Fibroblast of skin of abdomen (primary cell): ENCODE data around the gene PAMR1.
"Not testable (repeated sequence)": the region's sequence is repeated elsewhere in the genome, so short reads cannot be mapped to it uniquely, and the experiment has no call there.

Experiments used
- DNase-seq: peaks from one replicate; pipeline ENCODE4 v3.0.0-alpha.2; 2013

Gene PAMR1

DNA sequence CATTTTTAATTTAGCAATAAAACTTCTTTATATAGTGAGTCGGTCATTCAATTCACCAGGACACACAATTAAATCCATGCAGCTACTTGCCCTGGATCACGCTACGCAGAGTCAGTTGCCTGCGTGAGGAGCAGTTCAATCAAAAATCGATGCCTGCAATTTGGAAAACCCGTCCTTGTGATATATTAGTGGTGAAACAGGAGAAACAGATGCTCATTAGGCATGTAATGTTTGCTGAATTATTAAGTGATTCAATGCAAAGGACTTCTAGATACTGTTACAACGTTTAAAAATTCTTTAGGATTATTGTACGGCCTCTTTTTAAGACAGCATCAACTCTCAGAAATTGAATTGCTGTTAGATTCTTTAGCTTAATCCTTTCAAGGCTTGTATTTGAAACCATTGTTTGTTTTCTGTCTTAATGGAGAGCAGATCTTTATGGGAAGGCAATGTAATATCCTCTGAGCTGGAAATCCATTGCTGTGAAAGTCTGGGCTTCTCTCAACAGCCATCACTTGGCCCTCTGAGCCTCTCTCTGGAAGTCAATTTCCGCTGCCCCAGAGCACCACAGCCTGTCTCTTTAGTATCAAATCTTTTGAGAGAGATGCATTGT, 20.1 kb upstream of the PAMR1 start:
- peak; percentile 51 for DNase-seq

DNA sequence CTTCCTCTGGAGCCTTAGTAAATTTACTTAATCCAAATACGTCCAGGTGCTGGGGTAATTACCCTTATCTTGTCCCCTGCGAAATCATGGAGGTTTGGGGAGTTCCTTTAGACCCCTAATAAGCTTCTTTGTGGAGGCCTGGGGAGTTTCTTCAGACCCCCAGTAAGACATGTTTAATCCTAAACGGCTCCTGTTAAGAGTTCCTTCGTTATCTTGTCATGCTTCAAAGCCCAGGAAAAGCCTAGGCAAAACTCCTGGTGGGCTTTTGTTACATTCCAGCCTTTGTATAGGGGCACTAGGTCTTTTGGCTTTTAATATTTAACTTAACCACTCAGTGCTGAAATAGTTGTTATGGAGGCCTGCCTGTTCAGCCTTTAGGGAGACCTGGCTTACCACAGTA, 18.1 kb upstream of the PAMR1 start:
- DNase-seq: no peak

DNA sequence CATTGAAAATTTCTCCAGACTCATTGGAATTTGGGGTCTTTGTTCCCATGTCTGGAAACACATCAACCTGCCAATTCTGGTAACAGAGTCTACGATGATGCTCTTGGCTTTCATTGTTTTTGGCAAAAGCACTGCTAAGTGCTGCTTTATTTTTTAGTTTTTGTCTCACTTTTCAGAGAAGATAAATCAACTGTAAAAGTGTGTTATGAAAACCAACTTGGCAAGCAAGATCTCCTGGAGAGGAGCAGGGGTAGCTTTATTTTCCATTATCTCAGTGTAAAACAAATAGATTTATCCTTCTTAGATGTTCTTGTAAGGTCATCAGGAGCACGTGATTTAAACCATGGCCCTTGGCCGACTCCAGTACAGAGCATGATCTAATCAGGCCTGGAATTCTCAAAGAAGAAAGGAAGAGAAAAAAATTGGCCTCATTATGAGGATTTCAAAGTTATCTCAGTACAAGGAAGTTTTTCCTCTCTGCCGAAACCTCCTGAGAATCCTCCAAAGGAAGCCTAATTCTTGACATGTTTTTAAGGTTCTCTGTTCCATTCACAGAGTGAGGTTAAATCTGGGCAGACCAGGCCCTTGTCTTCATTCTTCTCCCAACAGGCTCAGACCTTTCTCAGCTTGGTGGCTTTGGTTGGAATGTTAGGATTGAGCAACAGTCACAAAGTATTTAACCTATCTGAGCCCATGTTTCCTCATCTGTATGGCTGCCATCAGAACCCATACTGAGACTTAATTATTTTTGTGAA, 16.4 kb upstream of the PAMR1 start:
- DNase-seq: peak; percentile 91

DNA sequence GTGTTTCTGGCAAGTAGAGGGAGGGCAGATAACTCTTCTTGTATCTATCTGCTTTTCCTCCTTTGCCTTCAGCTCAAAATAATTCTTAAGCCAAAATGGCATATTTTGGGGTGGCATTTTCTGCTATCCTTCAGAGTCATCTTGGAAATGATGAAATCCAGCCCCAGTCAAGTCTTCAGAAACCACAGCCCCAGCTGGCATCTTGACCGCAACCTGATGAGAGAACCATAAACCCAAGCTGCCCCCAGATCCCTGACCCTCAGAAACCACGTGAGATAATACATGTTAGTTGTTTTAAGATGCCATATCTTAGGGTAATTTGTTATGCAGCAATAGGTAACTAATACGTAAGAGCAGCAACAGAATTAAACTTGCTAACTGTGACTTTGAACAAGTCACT, 15.1 kb upstream of the PAMR1 start:
- DNase-seq: no peak

DNA sequence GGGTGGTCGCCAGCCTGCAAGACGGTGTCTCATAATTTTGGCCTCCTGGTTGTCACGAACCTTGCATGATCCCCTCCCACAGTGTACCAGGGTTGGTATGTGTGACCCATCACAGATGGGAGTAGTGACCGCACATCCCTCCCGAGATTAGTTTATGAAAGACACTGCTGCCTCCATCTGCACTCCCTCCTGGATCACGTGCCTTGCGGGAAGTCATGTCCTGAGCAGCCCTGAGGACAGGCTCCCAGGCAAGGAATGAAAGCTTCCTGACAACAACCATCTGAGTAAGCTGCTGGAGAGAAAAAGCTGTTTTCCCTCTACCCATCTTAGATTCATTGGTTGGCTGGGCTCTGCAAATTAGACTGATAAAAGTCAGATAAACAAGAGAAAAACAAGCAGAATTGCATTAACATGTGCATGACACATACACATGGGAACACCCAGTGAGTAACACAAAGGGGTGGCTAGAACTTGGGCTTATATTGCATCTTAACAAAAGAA, 14.4 kb upstream of the PAMR1 start:
- peak; percentile 77 for DNase-seq

DNA sequence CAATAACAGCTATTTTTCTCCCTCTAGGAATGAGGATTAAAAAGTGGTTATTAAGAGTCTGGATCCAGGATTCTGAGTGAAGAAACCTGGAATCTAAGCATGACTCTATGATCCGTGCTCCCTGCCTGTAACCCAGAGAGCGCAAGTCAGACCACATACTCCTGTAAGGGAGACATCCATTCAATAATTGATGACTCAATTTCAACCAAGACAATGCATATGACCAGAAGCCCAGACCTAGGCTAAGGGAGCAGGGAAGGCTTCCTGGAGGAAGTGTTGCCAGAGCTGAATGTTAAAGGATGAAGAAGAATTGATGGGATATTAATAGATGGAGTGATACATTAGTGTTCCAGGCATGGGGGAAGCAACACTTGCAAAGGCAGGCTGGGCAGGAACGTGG, 13.8 kb upstream of the PAMR1 start:
- DNase-seq: peak; percentile 60

DNA sequence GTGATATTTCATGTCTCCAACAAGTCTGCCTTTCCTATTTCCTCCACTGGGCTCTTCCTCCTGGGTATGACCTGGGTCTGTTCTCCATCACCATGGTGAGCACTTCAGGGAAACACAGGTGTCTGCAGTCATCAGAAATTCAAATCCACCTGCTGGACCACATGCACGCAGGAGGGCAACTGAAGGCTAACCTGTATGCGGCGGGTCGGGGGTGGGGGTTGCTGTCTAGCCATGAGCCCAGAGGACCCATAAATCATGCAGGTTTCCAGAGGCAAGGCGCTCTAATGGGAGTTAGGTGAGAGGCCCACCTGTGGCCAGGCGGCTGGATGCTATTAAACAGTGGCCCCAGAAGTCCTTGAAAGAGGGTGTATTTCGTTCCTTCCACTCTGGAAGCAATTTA, 11.1 kb upstream of the PAMR1 start:
- no peak for DNase-seq

DNA sequence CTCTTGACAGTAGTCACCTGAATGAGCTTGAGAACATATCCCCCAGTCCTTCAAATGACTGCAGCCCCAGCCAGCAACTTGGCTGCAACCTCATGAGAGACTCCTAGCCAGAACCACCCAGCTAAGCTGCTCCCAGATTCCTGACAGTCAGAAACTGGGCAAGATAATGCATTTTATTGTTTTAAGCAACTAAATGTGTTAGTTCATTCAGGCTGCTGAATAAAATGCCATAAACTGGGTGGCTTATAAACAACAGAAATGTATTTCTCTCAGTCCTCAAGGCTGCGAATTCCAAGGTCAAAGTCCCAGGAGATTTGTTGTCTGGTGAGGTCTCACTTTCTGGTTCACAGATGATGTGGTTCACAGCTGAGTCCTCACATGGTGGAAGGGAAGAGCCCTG, 5.8 kb upstream of the PAMR1 start:
- peak; percentile 46 for DNase-seq

DNA sequence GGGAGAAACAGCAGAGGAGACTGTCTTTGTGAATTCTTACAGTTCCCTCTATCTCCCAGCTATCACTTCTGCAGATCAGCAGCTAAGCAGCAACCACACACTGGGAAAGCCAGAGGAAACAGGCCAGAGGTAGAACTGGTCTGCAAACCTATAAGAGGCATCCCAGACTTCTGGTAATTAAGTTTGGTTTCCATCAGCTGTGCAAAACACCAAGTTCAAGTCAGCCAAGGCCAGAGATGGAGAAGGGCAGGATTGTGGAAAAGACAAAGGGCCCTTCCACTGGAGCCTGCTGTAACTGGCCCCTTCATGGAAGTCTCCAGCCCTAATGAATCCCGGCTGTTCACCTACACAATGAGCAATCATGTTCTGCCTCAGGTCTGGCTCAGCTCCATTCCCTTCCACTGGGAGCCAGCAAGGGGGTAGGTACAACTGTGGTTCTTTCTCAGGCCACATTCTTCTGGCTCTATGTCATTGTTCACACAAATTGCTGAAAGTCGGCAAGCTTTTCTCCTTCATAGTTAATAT, 4.6 kb upstream of the PAMR1 start:
- peak; percentile 99 for DNase-seq

DNA sequence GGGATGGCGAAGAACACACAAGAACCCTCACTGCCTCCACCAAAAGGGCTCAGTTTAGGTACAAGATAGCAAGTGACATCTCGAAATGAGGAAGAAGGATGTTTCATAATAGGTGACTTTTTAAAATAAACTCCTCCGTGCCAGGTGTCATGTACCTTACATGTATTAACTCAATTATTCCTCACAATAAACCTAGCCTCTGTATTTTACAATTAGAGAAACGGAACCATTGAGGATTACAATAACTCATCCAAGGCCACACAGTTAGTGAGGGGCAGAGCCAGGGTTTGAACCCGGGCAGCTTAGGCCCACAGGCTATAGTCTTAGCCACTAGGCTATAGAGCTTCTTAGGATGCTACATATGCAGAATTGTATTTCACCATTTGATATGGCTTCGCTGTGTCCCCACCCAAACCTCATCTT, 965 bp upstream of the PAMR1 start:
- DNase-seq: peak; percentile 42

DNA sequence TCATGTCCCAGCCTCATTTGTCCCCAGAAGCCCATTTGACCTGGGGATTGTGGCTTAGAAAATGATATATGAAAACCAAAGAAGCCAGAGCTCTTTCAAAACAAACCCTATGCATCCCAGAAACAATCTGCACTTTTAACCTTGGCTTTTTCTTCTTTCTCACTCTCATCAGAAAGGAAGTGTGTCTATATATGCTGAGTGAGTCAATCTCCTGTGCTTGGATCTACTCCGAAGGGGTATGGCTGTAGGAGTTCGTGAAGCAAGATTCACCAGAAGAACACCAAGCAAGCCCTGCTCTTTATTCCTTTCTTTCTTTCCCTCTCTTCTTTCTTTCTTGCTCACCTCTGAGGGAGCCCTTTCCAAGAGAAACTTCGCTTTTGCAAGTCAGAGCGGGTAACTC, 636 bp downstream of the PAMR1 start:
- peak; percentile 58 for DNase-seq

DNA sequence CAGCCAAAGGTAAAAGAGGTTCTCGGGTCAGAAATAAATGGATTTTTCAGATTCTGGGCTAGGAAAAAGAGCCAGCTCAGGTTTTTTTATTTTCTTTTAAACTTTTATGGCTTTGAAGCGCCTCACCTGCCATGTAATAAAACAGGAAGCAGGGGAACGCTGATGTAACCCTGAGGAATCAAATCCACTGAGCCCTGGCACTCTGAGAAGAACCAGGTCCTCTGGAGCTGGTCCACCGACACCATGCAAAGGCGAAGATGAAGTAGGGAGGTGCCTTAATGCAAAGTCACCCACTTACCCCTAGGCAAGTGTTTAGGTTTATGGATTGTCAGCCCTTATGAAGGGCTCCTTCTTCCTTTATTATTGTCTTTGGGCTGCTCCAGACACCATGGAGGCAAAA, 1.6 kb downstream of the PAMR1 start:
- DNase-seq: no peak

DNA sequence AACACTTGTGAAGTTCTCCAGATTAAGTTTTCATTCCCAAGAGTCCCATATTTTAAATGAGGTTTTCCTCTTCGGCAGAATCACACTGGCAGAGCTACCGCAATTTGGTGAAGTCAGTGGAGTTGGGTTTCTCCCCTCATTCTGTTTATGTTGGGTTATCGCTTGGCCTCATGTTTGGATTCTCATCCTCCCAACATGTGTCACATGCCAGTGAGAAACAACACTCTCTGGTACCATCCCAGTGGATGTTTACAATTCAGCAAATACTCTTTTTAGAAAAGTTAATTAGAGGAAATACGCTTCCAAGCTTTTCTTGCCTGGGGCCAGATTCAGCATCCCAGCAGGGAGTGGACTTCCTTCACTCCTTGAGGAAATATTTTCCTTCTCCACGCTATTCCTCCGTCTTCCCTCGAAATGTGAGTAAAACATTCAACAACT, 2.1 kb downstream of the PAMR1 start:
- peak; percentile 44 for DNase-seq

DNA sequence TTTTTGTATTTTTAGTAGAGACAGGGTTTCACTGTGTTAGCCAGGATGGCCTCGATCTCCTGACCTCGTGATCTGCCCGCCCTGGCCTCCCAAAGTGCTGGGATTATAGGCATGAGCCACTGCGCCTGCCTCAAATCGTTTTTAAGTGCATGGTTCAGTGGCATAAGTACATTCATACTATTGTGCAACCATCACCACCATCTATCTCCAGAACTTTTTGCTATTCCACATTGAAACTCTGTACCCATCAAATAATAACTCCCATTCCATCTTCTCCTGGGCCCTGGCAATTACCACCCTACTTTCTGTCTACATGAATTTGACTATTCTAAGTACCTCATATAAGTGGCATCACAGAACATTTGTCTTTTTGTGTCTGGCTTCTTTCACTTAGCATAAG, 3.3 kb downstream of the PAMR1 start:
- not testable (repeated sequence) for DNase-seq

DNA sequence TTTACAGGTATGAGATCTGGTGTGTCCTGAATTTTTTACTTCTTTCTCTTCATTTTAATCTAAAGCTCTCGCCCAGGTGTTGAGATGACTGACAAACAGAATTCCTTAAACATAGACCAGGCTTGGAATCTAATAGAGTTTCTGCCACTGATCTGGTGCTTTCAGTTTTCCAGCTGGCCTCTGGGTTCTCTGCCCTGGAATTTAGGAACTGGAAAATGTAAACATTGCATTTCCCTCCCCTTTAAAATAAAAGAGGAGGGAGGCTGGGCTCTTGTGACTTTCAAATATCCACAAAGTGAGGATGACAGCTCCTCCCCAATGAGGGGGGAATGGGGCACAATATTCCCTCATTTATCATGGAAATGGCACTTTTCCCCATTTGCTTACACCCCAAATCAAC, 5.0 kb downstream of the PAMR1 start:
- no peak for DNase-seq

DNA sequence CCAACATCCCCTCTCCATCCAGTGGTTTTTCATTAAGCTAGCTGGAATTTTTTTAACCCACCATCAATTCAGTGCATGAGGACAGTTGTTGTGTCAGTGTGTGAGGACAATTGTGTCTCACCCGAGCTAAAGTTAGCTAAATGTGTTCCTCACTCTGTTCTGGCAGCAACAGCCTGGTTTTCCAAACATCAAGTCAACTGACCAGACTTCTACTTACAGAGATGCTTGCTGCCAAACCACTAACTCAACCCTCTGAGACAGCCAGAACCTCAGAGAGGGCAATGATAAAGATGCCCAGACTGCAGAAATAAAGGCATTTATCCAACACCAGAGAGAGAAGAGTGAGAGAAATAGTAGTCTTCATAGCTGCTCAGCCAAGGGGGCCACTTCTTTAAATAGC, 6.7 kb downstream of the PAMR1 start:
- DNase-seq: no peak

DNA sequence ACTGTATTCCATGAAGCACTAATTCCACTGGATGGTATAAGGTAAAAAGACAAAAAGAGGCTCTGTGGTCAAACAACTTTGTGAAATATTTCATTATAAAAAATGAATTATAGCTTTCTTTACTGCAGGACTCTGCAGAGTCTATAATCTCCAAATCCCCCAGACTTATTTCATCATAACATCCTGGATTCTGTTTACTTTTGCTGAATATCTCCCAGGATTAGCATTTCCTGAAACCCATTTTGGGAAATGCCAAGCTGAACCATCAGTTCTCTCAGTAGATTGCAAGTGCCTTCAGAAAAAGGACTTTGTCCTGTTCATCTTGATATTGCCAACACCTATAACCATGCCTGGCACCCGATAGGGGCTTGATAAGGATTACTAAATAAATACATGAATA, 7.9 kb downstream of the PAMR1 start:
- DNase-seq: no peak

DNA sequence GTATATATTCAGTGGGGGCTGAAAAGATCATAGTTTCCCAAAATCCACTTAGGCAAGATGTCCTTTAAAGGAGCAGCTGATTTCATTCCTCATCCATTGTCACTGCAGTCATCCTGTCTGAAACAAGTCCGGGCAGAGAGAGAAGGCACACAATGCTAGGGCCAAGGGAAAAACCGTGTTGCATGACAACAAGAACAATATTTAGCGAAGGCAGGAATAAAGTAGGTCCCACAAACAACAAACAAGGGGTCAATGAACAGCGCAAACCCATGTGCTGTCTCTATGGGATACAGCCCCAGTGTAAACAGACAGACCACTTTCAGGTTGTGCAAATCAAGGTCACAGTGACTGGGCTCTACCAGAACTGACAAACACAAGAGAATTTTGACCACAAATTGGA, 9.0 kb downstream of the PAMR1 start:
- no peak for DNase-seq

DNA sequence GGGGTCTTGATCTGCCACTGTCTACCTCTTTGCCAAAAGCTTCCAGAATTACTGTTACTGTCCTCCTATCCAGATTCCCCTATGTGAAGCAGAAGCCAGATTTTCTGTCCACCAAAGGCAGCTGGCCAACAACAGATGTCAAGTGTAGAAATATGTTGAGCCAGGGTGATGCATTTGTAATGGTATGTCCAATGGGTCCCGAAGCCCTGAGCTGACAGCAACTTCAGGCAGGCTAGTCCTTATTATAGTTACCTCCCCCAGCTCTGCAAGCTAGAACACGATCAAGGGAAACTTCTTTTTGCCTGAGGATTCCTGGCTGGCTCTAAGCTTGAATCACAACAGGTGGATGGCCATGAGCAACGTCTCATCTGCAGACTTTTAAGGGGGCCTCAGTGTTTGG, 10.2 kb downstream of the PAMR1 start:
- peak; percentile 93 for DNase-seq

DNA sequence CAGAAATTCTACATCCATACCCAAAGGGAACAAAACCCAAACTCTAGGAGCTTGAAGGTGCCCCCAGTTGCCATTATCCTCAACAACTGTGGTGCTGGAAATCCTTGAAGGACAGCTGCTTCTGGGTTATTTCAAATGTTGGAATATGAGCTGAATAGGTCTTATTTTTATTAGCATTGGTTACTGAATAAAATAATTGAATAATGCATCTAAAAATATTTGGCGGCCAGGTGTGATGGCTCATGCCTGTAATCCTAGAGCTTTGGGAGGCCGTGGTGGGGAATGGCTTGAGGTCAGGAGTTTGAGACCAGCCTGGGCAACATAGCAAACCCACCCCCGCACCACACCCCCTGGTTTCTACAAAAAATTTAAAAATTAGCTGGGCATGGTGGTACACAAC, 10.9 kb downstream of the PAMR1 start:
- no peak for DNase-seq

DNA sequence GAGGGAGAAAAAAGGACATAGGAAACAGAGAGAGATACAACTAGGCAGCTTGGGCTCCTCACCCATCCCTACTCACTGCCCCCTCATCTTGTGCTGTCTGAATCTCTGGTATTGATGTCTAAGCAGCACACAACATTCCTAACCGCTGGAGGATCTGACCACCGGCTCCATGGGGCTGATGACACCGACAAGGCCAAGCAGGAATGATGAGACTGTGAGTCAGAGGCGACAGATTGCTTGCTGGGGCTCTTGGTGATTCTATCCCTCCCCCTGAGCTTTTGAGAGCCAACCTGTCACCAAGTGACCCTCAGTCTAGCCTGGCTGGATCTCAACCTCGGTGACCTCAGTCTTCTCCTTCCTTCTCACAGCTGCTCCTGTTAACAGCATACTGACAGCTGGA, 13.8 kb downstream of the PAMR1 start:
- DNase-seq: peak; percentile 94

DNA sequence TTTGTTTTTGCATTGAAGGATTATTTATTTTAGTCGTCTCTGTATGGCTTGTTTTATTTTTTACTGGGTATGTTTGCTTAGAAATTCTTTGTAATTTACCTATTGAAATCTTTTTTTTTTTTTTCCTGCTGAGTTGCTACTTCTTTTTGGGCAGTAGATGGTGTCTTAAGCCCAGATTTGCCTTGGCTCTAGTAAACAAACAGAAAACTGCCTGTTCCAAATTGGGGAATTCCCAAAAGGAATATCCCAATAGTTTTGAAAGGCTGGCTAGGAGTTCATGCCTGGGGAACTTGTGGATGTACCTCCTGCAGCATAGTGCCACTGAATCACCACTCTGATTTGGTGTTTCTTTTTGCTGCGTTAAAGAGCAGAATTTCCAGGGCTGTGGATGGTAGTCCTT, 17.7 kb downstream of the PAMR1 start:
- DNase-seq: no peak

DNA sequence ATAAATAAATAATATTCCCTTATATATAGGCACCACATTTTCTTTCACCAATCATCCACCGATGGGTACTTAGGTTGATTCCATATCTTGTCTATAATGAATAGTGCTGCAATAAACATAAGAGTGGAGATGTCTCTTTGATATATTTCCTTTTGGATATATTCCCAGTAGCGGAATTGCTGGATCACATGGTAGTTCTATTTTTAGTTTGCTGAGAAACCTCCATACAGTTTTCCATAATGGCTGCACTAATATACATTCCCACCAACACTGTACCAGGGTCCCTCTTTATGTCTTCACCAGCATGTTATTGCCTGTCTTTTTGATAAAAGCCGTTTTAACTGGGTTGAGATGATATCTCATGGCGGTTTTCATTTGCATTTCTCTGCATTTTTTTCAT, 23.6 kb downstream of the PAMR1 start:
- peak; percentile 39 for DNase-seq

DNA sequence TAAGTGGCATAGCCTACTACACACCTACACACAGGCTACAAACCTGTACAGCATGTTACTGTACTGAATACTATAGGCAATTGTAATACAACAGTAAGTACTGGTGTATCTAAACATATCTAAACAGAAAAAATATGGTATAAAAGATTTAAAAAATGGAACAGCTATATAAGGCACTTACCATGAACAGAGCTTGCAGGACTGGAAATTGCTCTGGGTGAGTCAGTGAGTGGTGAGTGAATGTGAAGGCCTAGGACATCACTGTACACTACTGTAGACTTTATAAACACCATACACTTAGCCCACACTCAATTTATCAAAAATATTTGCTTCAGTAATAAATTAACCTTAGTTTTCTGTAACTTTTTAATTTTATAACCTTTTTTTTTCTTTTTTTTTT, 24.7 kb downstream of the PAMR1 start:
- DNase-seq: no peak
